GM18907 (cell line): ENCODE measurements around the gene SEMA4D.

Experiments used
- ATAC-seq: cut with Tn5 transposase; IDR thresholded peaks from one replicate; pipeline ENCODE4 v1.9.1; 2021; ENCODE audit warnings: mild to moderate bottlenecking, moderate library complexity; ENCODE audit not compliant: unreplicated experiment

The SEMA4D gene

DNA sequence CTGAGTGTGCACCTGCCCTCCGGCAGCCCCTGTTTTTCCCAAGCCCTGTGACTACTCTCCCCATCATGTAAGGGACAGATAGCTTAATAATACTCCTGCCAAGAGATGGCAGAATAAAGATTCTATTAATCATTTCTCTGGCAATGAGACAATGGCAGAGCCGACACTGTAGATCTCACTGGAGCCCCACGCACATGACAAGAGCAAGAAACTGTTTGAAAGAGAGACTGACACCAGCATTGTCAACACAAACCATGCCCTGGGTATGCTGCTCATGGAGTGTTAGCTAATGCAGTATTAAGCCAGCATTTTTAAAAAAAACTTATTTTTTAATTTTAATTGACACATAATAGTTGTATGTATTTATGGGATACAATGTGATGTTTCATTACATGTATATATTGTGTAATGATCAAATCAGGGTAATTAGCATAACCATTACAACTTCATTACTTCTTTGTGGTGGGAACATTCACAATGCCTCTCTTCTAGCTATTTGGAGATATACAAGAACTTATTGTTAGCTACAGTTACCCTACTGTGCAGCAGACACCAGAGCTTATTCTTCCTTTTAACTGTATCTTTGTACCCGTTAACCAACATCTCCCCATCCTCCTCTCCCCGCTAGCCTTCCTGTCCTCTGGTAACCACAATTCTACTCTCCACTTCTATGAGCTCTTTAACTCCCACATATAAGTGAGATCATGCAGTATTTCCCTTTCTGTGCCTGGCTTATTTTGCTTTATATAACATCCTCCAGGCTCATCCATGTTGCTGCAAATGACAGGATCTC is 31.5 kb upstream of the SEMA4D start:
- no peak for ATAC-seq

GRCh38 chr9:89528540-89528939 is 30.6 kb upstream of the SEMA4D start:
- no peak for ATAC-seq

DNA sequence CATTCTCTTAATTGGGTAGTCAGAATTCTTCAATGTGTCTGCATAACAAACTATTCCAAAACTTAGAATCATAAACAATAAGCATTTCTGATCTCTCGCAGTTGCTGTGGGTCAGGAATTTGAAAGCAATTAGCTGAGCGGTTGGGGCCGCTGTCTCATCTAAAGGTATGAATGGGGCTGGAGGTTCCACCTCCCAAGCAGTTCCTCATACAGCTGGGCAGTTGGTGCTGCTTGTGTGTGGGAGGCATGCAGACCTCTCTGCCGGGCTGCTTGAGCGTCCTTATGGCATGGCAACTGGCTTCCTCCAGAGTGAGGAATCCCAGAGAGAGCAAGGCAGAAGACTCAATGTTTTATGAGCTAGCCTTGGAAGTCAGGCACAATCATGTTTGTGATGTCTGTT is 30.2 kb upstream of the SEMA4D start:
- no peak for ATAC-seq

DNA sequence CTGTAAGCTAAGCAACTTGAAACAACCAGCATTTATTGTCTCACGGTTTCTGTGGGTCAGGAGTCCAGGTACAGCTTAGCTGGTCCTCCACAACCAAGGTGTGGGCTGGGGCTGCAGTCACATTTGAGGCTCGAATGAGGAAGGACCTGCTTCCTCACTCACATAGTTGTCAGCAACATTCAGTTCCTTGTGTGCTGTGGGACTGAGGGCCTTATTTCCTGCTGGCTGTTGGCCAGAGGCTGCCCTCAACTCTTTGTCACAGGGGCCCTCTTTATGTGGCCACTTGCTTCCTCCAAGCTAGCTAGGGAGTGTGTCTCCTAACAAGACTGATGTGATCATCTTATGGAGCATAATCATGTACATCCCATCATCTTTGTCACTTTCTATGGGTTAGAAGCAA is 29.2 kb upstream of the SEMA4D start:
- no peak for ATAC-seq

DNA sequence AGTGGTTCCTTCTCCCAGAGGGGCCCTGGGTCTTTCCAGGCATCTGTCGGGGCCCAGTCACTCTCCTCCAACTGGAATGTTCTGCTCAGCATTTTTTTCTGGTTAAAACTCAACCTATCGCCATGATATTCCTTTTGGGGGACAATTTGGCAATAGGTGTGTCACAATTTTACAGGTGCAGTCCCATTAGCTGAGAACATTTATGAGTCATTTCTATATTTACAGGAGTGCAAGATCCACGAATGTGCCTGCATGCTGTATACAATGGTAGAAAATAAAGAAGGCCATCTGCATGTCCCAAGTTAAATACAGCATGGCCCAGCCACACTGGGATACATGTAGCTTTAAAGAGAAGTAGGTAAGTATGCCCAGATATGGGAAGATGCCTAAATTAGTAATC is 28.8 kb upstream of the SEMA4D start:
- no peak for ATAC-seq

DNA sequence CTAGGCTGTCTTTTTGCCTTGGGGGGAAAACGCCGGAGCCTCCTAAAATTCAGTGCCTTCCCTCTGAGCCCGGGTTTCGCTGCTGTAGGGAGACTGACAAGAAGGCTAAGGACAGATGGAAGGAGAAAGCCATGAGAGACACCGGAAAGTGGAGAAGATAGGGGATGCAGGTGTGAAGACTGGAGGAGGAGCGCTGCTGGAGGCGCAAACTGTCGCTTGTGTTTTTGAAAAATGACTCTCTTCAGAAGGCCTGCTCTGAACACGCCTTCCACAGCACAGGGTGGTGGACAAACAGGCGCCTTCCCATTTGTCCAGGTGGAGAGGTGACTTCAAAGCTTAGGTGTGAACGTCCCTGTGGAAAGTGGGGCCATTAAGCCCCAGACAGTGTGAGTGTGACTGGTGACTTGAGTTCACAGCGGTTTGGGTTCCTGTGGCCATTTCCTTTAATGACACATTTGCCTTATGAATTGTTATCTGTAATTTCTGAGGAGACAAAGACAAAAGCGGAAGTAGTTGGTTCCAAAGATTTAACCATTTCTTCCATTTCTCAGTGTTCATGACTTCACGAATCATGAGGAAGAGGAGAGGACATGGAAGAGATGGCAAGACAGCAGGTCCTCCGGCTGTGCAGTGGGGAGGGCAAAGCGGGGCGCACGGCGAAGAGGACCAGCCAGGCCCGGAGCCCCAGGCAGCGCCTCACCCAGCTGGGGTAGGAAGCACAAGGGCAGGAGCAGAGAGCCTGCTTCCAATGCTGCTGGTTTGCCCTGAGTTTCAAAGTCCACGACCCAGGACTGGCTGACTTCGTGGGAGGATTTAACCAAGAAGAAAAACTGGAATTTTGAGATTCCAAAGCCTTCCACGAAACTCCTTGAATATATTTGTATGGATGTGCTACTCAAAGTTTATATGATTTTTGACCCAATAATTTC is 27.8 kb upstream of the SEMA4D start:
- no peak for ATAC-seq

DNA sequence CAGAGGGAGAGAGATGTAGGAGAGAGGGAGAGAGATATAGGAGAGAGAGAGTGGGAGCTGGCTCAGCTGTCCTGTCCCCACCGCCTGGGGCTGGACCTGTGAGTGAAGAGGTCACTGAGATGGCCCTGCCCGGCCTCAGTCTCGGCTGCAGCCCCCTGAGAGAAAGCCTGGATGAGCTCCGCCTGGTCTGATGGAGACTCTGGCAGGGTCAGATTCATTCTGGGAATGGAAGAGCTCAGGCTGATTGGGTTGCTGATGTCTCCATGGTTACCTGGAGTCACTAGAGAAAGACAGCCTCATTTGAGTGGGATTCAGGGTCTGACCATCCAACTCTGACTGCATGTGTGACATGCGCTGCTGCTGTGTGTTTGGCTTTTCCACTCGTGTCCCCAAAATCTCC is 27.1 kb upstream of the SEMA4D start:
- ATAC-seq, result no peak

GRCh38 chr9:89523948-89524347 is 26.0 kb upstream of the SEMA4D start:
- no peak for ATAC-seq

- ATAC-seq, result peak; percentile 7
These were observed 25.0 kb upstream of the SEMA4D start for GRCh38 chr9:89522959-89523285.

DNA sequence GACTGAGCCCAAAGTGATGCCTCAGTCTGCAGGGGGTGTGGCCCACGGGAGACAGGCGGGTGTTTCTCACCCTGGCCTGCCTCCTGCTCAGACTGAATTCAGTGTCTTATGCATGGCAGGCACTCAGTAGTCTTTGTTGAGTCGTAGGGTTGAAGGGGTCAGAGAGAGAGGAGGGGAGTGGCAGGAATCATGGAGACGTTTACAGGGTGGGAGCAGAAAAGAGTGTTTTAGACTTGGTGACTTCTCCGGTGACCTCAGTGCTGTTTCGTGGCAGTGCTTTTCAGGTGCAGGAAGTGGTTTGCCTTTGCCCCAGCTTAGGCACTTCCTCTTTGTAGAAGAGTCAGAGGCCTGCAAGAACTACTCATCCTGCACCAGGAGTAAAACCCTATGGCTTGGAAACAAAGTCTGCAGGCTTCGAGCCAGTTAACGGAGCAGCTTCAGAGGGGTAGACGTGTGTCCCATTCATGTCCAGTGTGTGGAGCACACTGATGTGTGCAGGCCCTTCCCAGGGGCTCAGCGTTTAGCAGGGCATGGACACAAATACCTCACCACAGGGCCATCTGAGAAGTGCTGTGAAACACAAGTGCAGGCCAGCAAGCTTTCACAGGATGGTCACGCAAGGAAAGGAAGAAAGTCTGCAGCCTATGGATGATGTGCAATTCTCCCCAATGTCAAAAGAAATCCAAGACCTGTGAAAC is 24.5 kb upstream of the SEMA4D start:
- peak; percentile 82 for ATAC-seq

- ATAC-seq, result no peak
These were observed 21.5 kb upstream of the SEMA4D start for GRCh38 chr9:89519366-89519805.

- ATAC-seq, result no peak
These were observed 20.8 kb upstream of the SEMA4D start for GRCh38 chr9:89518466-89519365.

GRCh38 chr9:89515416-89515815 is 17.5 kb upstream of the SEMA4D start:
- ATAC-seq, result no peak

GRCh38 chr9:89514956-89515355 is 17.0 kb upstream of the SEMA4D start:
- no peak for ATAC-seq

GRCh38 chr9:89514337-89514736 is 16.4 kb upstream of the SEMA4D start:
- ATAC-seq, result no peak

DNA sequence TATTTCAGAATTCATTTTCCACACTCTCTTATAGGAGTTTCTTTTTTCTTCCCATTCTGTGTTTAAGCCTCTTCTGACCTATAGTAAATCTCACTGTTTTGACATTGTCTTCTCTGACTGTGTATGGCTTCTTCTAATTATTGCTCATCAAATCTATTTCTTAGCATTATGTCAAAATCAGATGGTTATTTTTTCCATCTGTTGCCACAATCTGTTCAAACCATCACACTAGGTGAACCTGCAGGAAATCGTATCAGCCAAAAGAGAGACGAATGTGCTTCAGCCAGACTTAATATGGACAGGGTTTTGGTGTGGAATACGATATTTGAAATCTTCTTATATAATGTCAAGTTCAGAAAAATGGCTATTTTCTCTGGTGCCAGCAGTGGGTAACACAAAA is 15.9 kb upstream of the SEMA4D start:
- no peak for ATAC-seq

- ATAC-seq, result no peak
These were observed 14.5 kb upstream of the SEMA4D start for GRCh38 chr9:89512382-89512781.

GRCh38 chr9:89508951-89509615 is 11.2 kb upstream of the SEMA4D start:
- no peak for ATAC-seq

DNA sequence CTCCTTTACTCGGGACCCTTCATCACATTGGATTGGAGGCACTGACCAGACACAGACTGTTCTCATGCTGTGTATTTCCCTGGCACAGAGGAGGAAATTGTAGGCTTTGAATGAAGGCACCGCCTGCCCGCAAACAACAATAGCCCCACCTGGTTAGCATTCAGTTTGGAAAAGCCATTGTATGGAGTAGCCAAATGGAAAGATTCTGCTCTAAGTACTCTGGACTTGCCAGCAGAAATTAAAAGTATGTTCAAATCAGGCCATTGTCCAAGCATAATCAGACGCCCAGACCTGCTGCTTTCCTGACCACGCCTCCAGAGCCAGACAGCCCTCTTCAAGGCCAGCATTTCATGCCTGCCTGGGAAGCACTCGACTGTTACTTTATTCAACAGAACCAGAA is 8.0 kb upstream of the SEMA4D start:
- no peak for ATAC-seq

DNA sequence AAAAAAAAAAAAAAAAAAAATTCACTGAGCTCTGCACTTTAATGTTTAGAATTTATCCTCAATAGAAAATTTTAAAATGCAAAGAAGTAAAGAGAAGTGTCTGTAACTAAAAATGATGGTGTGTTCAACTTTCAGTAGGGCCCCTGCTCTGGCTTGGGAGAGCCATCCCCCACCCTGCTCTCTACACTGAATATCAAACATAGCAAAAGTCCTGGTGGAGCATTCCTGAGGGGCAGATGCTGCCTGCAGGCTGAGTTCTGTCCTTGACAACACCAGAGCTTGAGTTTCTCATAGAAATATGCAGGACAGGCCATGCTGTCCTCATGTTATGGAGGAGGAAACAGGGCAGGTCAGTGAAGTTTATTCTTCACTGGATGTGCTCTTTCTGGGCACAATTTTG is 7.1 kb upstream of the SEMA4D start:
- no peak for ATAC-seq
